Stimulated activated CD4-positive, alpha-beta T cell treated with anti-CD3 and anti-CD28 coated beads, Interleukin-4, amount 100 ng/mL, for 24 hours (primary cell): ENCODE data around the gene DTNA.
"Not testable (repeated sequence)": the region's sequence is repeated elsewhere in the genome, so short reads cannot be mapped to it uniquely, and the experiment has no call there.

ENCODE experiments used
- DNase-seq: peaks from one replicate; pipeline ENCODE4 v3.0.0-alpha.2; 2020

The DTNA gene

GRCh38 chr18:34726286-34727004 is 16.3 kb downstream of the DTNA start:
- no peak for DNase-seq

- DNase-seq, result no peak
Measured at GRCh38 chr18:34729264-34729663, 19.2 kb downstream of the DTNA start.

- no peak for DNase-seq
Measured at GRCh38 chr18:34729740-34730355, 19.8 kb downstream of the DTNA start.

GRCh38 chr18:34730774-34731173 is 20.7 kb downstream of the DTNA start:
- DNase-seq, result no peak

- DNase-seq, result no peak
Measured at GRCh38 chr18:34734056-34734455, 24.0 kb downstream of the DTNA start.

GRCh38 chr18:34734526-34734925 is 24.4 kb downstream of the DTNA start:
- DNase-seq, result not testable (repeated sequence)

- no peak for DNase-seq
Measured at GRCh38 chr18:34738175-34738894, 28.2 kb downstream of the DTNA start.

GRCh38 chr18:34740101-34740500 is 30.0 kb downstream of the DTNA start:
- DNase-seq, result no peak

- DNase-seq, result no peak
Measured at GRCh38 chr18:34740724-34741123, 30.6 kb downstream of the DTNA start.

- DNase-seq, result no peak
Measured at GRCh38 chr18:34741401-34741800, 31.3 kb downstream of the DTNA start.

- no peak for DNase-seq
Measured at GRCh38 chr18:34742891-34743341, 32.8 kb downstream of the DTNA start.

GRCh38 chr18:34744569-34744968 is 34.5 kb downstream of the DTNA start:
- no peak for DNase-seq

- no peak for DNase-seq
Measured at GRCh38 chr18:34746614-34747013, 36.5 kb downstream of the DTNA start.

- DNase-seq, result no peak
Measured at GRCh38 chr18:34749721-34750120, 39.6 kb downstream of the DTNA start.

GRCh38 chr18:34752056-34752455 is 42.0 kb downstream of the DTNA start:
- no peak for DNase-seq

- DNase-seq, result no peak
Measured at GRCh38 chr18:34754300-34754699, 44.2 kb downstream of the DTNA start.

- DNase-seq, result no peak
Measured at GRCh38 chr18:34757666-34758065, 47.6 kb downstream of the DTNA start.

- no peak for DNase-seq
Measured at GRCh38 chr18:34758378-34758948, 48.4 kb downstream of the DTNA start.

- DNase-seq, result no peak
Measured at GRCh38 chr18:34760444-34760843, 50.3 kb downstream of the DTNA start.

- no peak for DNase-seq
Measured at GRCh38 chr18:34764451-34764850, 54.4 kb downstream of the DTNA start.

GRCh38 chr18:34767601-34768027 is 57.5 kb downstream of the DTNA start:
- no peak for DNase-seq

GRCh38 chr18:34771958-34772357 is 61.9 kb downstream of the DTNA start:
- DNase-seq, result no peak

- DNase-seq, result no peak
Measured at GRCh38 chr18:34772887-34773286, 62.8 kb downstream of the DTNA start.

- no peak for DNase-seq
Measured at GRCh38 chr18:34773378-34773777, 63.3 kb downstream of the DTNA start.
